D721Med (cell line): ENCODE data around the gene EXOC2.
"Not testable (repeated sequence)": the region's sequence is repeated elsewhere in the genome, so short reads cannot be mapped to it uniquely, and the experiment has no call there.

Source experiments
- DNase-seq: peaks from one replicate; pipeline ENCODE4 v3.0.0; 2011; ENCODE audit warnings: low spot score; ENCODE audit not compliant: insufficient read length
- FAIRE-seq: peaks from 2 replicates; lab custom pipeline; 2011; peaks lifted over from hg19 to GRCh38; lab: Jason Lieb, UNC
- CTCF ChIP-seq: IDR thresholded peaks from 2 replicates; pipeline ENCODE4 v1.5.1; 2012; ENCODE audit warnings: mild to moderate bottlenecking, control low read depth; ENCODE audit not compliant: insufficient read depth; ENCODE audit errors: missing control alignments

The EXOC2 gene

GRCh38 chr6:703552-703951 lies 10.6 kb upstream of the EXOC2 start:
- FAIRE-seq = no peak
- DNase-seq = no peak
- no peak for TF ChIP-seq CTCF

- peak; percentile 1 for TF ChIP-seq CTCF
- DNase-seq (no peak), FAIRE-seq (no peak)
Observed at GRCh38 chr6:701700-702479, 9.0 kb upstream of the EXOC2 start.

GRCh38 chr6:701215-701614 lies 8.3 kb upstream of the EXOC2 start:
- no peak for FAIRE-seq
- DNase-seq = no peak
- TF ChIP-seq CTCF = no peak

DNA sequence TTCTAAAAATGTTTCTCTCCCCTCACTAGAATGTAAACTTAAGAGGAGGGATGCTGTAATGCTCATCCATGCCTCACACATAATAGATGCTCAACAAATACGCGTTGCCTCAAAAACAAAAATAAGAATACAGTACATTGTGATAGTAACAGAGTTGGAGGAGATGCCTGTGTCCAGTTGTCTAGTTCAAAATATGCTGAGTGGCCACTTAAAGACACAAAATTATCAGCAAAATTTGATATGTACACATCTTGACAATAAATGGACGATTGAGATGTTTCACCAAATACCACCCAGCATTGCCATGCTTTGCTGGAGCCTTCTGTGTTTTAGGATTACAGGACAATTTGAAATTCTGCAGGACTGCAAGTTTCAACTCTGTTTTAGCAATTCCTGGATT lies 7.6 kb upstream of the EXOC2 start:
- TF ChIP-seq CTCF = no peak
- DNase-seq (no peak), FAIRE-seq (no peak)

- no peak for DNase-seq
- TF ChIP-seq CTCF = no peak
- no peak for FAIRE-seq
Observed at GRCh38 chr6:699319-699718, 6.4 kb upstream of the EXOC2 start.

- not testable (repeated sequence) for DNase-seq, FAIRE-seq
Observed at GRCh38 chr6:694431-695126, 1.6 kb upstream of the EXOC2 start.

DNA sequence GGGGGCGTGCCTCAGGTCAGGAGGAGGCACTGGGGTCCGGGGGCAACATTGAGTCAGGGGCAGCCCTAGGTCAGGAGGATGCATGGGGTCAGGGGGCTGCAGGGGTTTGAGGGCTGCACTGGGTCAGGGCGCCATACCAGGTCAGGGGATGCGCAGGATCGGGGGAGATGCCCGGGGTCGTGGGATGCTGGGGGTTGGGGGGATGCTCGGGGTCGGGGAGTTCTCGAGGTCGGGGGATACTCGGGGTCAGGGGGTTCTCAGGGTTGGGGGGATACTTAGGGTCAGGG lies 727 bp upstream of the EXOC2 start:
- no peak for FAIRE-seq
- TF ChIP-seq CTCF = no peak
- no peak for DNase-seq
